Endothelial cell of umbilical vein (primary cell): ENCODE measurements around the gene FLT4. TPM values are rescaled to one million over a fixed set of nuclear protein-coding genes. Genes with fewer than 3 reads are reported as not detected.

Experiments used
- BruUV-seq: library from RNA; stranded (reverse); fragments of 400-500 nt; replicated peaks from 2 replicates; lab custom pipeline; 2021; lab: Mats Ljungman, UMichigan
- CTCF ChIA-PET: fragments of 300-600, 350-600 bp; sonication (Branson Sonifier 250); formaldehyde crosslinking; loops from one replicate; lab custom pipeline; 2021; ENCODE audit warnings: antibody characterized with exemption, inconsistent platforms; lab: Charles Lee
- POLR2A ChIA-PET: fragments of 300-600, 350-600 bp; sonication (Branson Sonifier 250); formaldehyde crosslinking; loops from one replicate; lab custom pipeline; 2021; ENCODE audit warnings: antibody characterized with exemption, inconsistent platforms; lab: Charles Lee
- DNase-seq: peaks from one replicate; pipeline ENCODE4 v3.0.0-alpha.2; 2011; ENCODE audit warnings: low read depth, low spot score
- FAIRE-seq: peaks from 2 replicates; lab custom pipeline; 2011; peaks lifted over from hg19 to GRCh38; lab: Jason Lieb, UNC
- H2AFZ ChIP-seq: 2 replicates; pipeline ENCODE4 v1.6.0; 2012; ENCODE audit warnings: low read depth, low read length, control low read depth, inconsistent platforms
- H3K27ac ChIP-seq: 2 replicates; pipeline ENCODE4 v1.5.1; 2011; ENCODE audit warnings: low read depth, mild to moderate bottlenecking, control low read depth, low read length, moderate library complexity; ENCODE audit not compliant: insufficient read depth
- H3K27me3 ChIP-seq, 2 experiments: 2 replicates each; pipeline versions ENCODE4 v1.6.0 to v1.6.1; 2011; ENCODE audit warnings: low read length in 2 of 2, mixed read lengths in 1 of 2; ENCODE audit not compliant: control insufficient read depth in 2 of 2, insufficient read depth in 2 of 2
- H3K36me3 ChIP-seq, 2 experiments: 2 replicates in 1 of 2; 3 replicates in 1 of 2; pipeline ENCODE4 v1.5.1; 2011; ENCODE audit warnings: low read length in 2 of 2, mild to moderate bottlenecking in 1 of 2, moderate library complexity in 1 of 2; ENCODE audit not compliant: control insufficient read depth in 2 of 2, insufficient read depth in 2 of 2; ENCODE audit errors: extremely low read depth in 1 of 2
- H3K4me1 ChIP-seq: 3 replicates; pipeline ENCODE4 v1.5.1; 2011; ENCODE audit warnings: mild to moderate bottlenecking, low read length; ENCODE audit not compliant: control insufficient read depth, insufficient read depth; ENCODE audit errors: extremely low read depth
- H3K4me2 ChIP-seq: 2 replicates; pipeline ENCODE4 v1.6.1; 2011; ENCODE audit warnings: low read length, control low read depth, mixed read lengths; ENCODE audit not compliant: insufficient read depth
- H3K4me3 ChIP-seq, 3 experiments: fragments of 200-600 bp in 1 of 3; sonication (generic), shearing (Covaris generic) in 1 of 3; replicated peaks in 1 of 3; 2 replicates each; pipeline ENCODE4 v1.5.1; 2011 to 2016; ENCODE audit warnings: control low read depth in 3 of 3, low read length in 3 of 3, mild to moderate bottlenecking in 2 of 3, inconsistent platforms in 1 of 3, low read depth in 1 of 3, moderate library complexity in 1 of 3; ENCODE audit not compliant: insufficient read depth in 1 of 3
- H3K79me2 ChIP-seq: 2 replicates; pipeline ENCODE4 v1.6.0; 2012; ENCODE audit warnings: low read length, inconsistent platforms; ENCODE audit not compliant: control insufficient read depth, insufficient read depth
- H3K9ac ChIP-seq: replicated peaks from 2 replicates; pipeline ENCODE3; 2011; ENCODE audit warnings: low read length, control low read depth; ENCODE audit not compliant: insufficient read depth; ENCODE audit errors: extremely low read depth
- H3K9me1 ChIP-seq: replicated peaks from 3 replicates; pipeline ENCODE4 v1.6.0; 2011; ENCODE audit warnings: mild to moderate bottlenecking, low read length; ENCODE audit not compliant: control insufficient read depth, insufficient read depth; ENCODE audit errors: extremely low read depth
- H3K9me3 ChIP-seq: replicated peaks from 2 replicates; pipeline ENCODE4 v1.5.1; 2012; ENCODE audit warnings: low read length, inconsistent platforms; ENCODE audit not compliant: control insufficient read depth, insufficient read depth
- H4K20me1 ChIP-seq: replicated peaks from 2 replicates; pipeline ENCODE3; 2011; ENCODE audit warnings: mild to moderate bottlenecking, low read length; ENCODE audit not compliant: control insufficient read depth, insufficient read depth; ENCODE audit errors: extremely low read depth
- CTCF ChIP-seq, 2 donors: IDR thresholded peaks; 1 replicate in 1 of 2; 2 replicates in 1 of 2; pipeline ENCODE4 v1.5.1; 2011; ENCODE audit warnings: low read length in 2 of 2, mild to moderate bottlenecking in 2 of 2, moderate library complexity in 2 of 2, control low read depth in 1 of 2, inconsistent platforms in 1 of 2, low read depth in 1 of 2; ENCODE audit not compliant: insufficient read depth in 1 of 2; ENCODE audit errors: extremely low read depth in 1 of 2
- EZH2 ChIP-seq: IDR thresholded peaks from 2 replicates; pipeline ENCODE4 v1.6.1; 2012; ENCODE audit warnings: borderline replicate concordance, low read depth, mild to moderate bottlenecking, moderate library complexity, low read length, inconsistent platforms; ENCODE audit not compliant: severe bottlenecking
- FOS ChIP-seq: IDR thresholded peaks from 2 replicates; pipeline ENCODE4 v1.6.1; 2011; ENCODE audit warnings: mild to moderate bottlenecking, low read length, moderate library complexity, borderline replicate concordance; ENCODE audit not compliant: insufficient read depth
- GATA2 ChIP-seq: IDR thresholded peaks from 2 replicates; pipeline ENCODE4 v1.7.0; 2011; ENCODE audit warnings: low read depth, mild to moderate bottlenecking, moderate library complexity, mixed read lengths, low read length; ENCODE audit not compliant: insufficient read length, insufficient read depth
- JUN ChIP-seq: IDR thresholded peaks from 2 replicates; pipeline ENCODE4 v1.6.1; 2011; ENCODE audit warnings: borderline replicate concordance, low read depth; ENCODE audit not compliant: insufficient read length, insufficient read depth
- MAX ChIP-seq: IDR thresholded peaks from 2 replicates; pipeline ENCODE4 v1.6.1; 2011; ENCODE audit not compliant: insufficient read depth, insufficient read length
- MYC ChIP-seq: IDR thresholded peaks from one replicate; pipeline ENCODE4 v1.6.1; 2011; ENCODE audit warnings: mild to moderate bottlenecking, low read depth, low read length
- POLR2A ChIP-seq: IDR thresholded peaks from 2 replicates; pipeline ENCODE4 v1.6.1; 2012; ENCODE audit warnings: low read depth, mild to moderate bottlenecking, control low read depth, low read length
- POLR2AphosphoS5 ChIP-seq: IDR thresholded peaks from 2 replicates; pipeline ENCODE4 v1.6.1; 2012; ENCODE audit warnings: low read depth, mild to moderate bottlenecking, control low read depth, low read length, moderate library complexity; ENCODE audit not compliant: insufficient read depth
- dilution Hi-C: fragments of 300-500 bp; cut with MboI; formaldehyde crosslinking; loops from one replicate; pipeline ENCODE4 v1.15.0; 2019; ENCODE audit warnings: low sequenced_read_pairs; ENCODE audit not compliant: extremely low pct_ligation_motif_present
- intact Hi-C: fragments of 100-400 bp; cut with micrococcal nuclease; formaldehyde crosslinking; loops from one replicate; pipeline ENCODE4 v1.10.0; 2022
- polyA plus RNA-seq, 4 experiments: library from polyadenylated mRNA; depleted of rRNA in 3 of 4; stranded (reverse) in 3 of 4; unstranded in 1 of 4; fragments of >200 nt; gene quantifications; 2 replicates each; pipeline versions ENCODE4 v1.2.1 to v1.2.3, GENCODE V29; 2011 to 2012; ENCODE audit warnings: missing spikeins in 1 of 4
- total RNA-seq: library from RNA; stranded (reverse); gene quantifications from 2 replicates; pipeline ENCODE4 v1.2.3, GENCODE V29; 2021

The FLT4 gene
- total and polyA plus RNA-seq, 2 donors (not counting 3 experiments of a cell fraction or from before 2014, with no cell fraction given): 44.4 to 71.5 TPM

- CTCF ChIA-PET: no interaction called here
- Histone ChIP-seq H3K27ac (no peak overlapping the region), H3K79me2 (no peaks in the 10 kb centered on the region), H3K27me3 (no peaks in the 10 kb centered on the region), H2AFZ (no peak overlapping the region), H3K36me3 (no peaks in the 10 kb centered on the region), H3K9me3 (no peaks in the 10 kb centered on the region), H3K9ac (no peak overlapping the region), H4K20me1 (no peaks in the 10 kb centered on the region), H3K9me1 (no peaks in the 10 kb centered on the region), H3K4me3 (no peak overlapping the region), H3K4me1 (no peaks in the 10 kb centered on the region), H3K4me2 (no peak overlapping the region)
- intact Hi-C loops (no loop called here), dilution Hi-C loops (no loop called here)
- no peak for TF ChIP-seq GATA2
- no peak for TF ChIP-seq JUN
- TF ChIP-seq CTCF (IDR thresholded peaks at IDR 0.05; ENCODE audit: extremely low read depth in 1 of 2, insufficient read depth in 1 of 2, low read depth in 1 of 2, low read length in 2 of 2): no peak
- no peak for TF ChIP-seq EZH2
- no peak for TF ChIP-seq POLR2AphosphoS5
- no peak for TF ChIP-seq MYC
- TF ChIP-seq MAX: no peak
- no peak for TF ChIP-seq POLR2A
- no peak for TF ChIP-seq FOS
- no peak for DNase-seq
- BruUV-seq: no TSS peak
- no peak for FAIRE-seq
- POLR2A ChIA-PET: no interaction called here
These were observed 40.4 kb upstream of the FLT4 start for GRCh38 chr5:180689775-180690174.
